NCI-H2029 (cell line): Measurements from ENCODE around the gene ZNF711.
"Not testable (repeated sequence)": the region's sequence is repeated elsewhere in the genome, so short reads cannot be mapped to it uniquely, and the experiment has no call there.

Experiments used
- DNase-seq: peaks from one replicate; lab custom pipeline; 2025; lab: John Stamatoyannopoulos, UW

Gene ZNF711

GRCh38 chrX:85243761-85244449 is at the start of gene ZNF711, which contains the start of gene SATL1:
Gene ZNF711 (plus strand): TSS chrX:85243991. CDS start chrX:85247573, 3,582 bp downstream.
Gene SATL1 (minus strand): TSS chrX:85243779. CDS start chrX:85108968, 134,811 bp downstream.
- peak; percentile 44 for DNase-seq

GRCh38 chrX:85196319-85196718 is 47.5 kb upstream of the ZNF711 start:
- no peak for DNase-seq

- DNase-seq, result no peak
Observed at GRCh38 chrX:85203461-85203970, 40.3 kb upstream of the ZNF711 start.

GRCh38 chrX:85213792-85214530 is 29.8 kb upstream of the ZNF711 start:
- no peak for DNase-seq

GRCh38 chrX:85215946-85216345 is 27.8 kb upstream of the ZNF711 start:
- no peak for DNase-seq

- DNase-seq, result no peak
Observed at GRCh38 chrX:85221361-85221760, 22.4 kb upstream of the ZNF711 start.

- no peak for DNase-seq
Observed at GRCh38 chrX:85223359-85223758, 20.4 kb upstream of the ZNF711 start.

- DNase-seq, result no peak
Observed at GRCh38 chrX:85243155-85243554, 636 bp upstream of the ZNF711 start.

GRCh38 chrX:85244450-85245211 is 840 bp downstream of the ZNF711 start:
- DNase-seq, result no peak

- not testable (repeated sequence) for DNase-seq
Observed at GRCh38 chrX:85285286-85285685, 41.5 kb downstream of the ZNF711 start.

- DNase-seq, result no peak
Observed at GRCh38 chrX:85288992-85289723, 45.4 kb downstream of the ZNF711 start.

GRCh38 chrX:85303544-85303943 is 59.8 kb downstream of the ZNF711 start:
- DNase-seq, result no peak

- DNase-seq, result no peak
Observed at GRCh38 chrX:85309717-85310116, 65.9 kb downstream of the ZNF711 start.

- not testable (repeated sequence) for DNase-seq
Observed at GRCh38 chrX:85311348-85311747, 67.6 kb downstream of the ZNF711 start.
